GM21576 (cell line): ENCODE measurements around the gene AFAP1L2.

ENCODE experiments used
- ATAC-seq: cut with Tn5 transposase; IDR thresholded peaks from one replicate; pipeline ENCODE4 v1.9.1; 2021; ENCODE audit warnings: mild to moderate bottlenecking, moderate library complexity; ENCODE audit not compliant: unreplicated experiment

Gene AFAP1L2

GRCh38 chr10:114412907-114413797 is 8.8 kb upstream of the AFAP1L2 start:
- ATAC-seq = no peak

GRCh38 chr10:114408968-114409444 is 4.7 kb upstream of the AFAP1L2 start:
- ATAC-seq = no peak

- peak; percentile 49 for ATAC-seq
Measured at GRCh38 chr10:114408112-114408967, 4.0 kb upstream of the AFAP1L2 start.

DNA sequence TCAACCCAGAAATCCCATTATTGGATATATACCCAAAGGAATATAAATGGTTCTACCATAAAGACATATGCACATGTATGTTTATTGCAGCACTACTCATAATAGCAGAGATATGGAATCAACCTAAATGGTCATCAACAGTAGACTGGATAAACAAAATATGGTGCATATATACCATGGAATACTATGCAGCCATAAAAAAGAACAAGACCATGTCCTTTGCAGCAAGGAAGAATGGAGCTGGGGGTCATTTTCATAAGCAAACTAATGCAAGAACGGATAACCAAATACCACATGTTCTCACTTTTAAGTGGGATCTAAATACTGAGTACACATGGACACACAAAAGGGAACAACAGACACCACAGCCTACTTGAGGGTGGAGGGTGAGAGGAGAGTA is 2.2 kb upstream of the AFAP1L2 start:
- no peak for ATAC-seq

GRCh38 chr10:114405011-114405350 is 679 bp upstream of the AFAP1L2 start:
- no peak for ATAC-seq

- ATAC-seq = no peak
Measured at GRCh38 chr10:114403541-114404161, 651 bp downstream of the AFAP1L2 start.

- ATAC-seq = no peak
Measured at GRCh38 chr10:114402871-114403540, 1.3 kb downstream of the AFAP1L2 start.

- ATAC-seq = no peak
Measured at GRCh38 chr10:114402233-114402632, 2.1 kb downstream of the AFAP1L2 start.

DNA sequence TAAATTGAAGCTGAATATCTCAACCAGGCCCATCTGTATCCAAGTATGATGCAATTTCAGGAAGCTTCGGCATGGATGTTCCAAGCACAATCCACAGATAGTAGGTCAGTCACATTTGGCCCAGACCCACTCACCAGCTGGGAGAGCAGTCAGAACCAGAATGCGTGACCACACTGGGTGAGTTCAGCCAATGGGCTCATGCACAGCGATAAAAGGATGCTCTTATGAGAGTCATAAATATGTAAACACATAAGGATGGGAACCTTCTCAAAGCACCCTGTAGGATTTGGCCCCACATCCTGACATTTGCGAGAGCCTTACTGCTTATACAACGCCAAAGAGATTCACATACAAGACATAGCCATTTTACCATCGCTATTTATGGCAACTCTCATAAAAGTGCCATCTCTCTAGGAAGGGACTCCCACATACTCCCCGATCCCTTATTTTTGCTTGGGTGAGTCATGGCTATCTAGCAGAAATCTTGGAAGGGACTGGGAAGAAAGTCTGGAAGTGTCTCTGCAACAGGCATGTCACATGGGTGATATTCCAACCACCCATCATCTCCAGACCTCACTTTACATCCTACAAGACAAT is 3.0 kb downstream of the AFAP1L2 start:
- no peak for ATAC-seq

- ATAC-seq = no peak
Measured at GRCh38 chr10:114400091-114400490, 4.2 kb downstream of the AFAP1L2 start.

DNA sequence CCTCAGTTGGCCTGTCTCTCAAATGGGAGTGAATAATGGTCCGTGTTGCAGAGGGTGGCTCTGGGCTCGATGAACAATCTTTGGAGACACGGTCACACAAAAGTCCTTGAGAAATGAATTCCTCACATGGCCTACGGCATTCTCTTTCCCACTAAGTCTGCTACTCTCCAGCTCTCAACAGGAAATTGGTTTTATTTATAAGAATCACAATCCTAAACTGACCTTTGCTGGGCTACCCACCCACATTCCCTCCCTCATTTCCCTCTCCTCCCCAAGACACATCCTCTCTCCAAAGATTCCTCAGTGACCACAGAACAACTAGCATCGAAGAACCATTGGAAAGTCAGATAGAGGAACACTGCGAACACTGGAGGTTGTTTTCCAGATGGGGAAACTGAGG is 4.7 kb downstream of the AFAP1L2 start:
- no peak for ATAC-seq

DNA sequence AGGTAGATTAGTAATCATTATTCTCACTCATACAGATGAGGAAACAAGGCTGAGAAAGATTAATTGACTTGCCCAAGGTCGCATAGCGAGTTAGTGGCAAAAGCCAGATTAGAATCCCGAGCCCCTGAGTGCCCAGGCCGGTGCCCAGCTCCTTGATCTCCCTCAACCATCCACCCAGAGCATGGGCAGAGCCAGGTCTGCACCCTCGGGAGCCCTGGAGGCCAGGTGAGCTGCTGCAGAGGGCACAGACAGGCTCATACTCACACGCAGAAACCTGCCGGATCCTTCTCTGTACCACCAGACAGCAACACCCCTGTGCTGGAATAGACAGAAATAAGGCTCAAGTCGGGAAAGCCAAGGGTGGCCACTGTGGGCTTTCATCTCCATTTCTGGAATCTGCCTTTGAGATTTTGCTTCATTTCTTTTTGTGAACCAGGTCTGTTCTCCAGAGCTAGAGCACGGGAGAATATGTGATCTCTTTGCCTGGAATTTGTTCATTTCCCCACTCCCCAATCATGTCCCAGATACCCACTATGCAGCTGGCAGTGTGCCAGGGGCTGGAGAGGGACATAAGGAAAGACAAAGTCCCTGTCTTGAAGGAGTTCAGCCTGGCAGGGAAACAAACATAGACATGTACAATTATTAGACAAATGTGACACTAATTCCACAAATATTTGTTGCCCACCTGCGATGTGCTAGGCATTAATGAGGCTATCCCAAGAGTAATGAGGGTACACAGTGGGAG is 5.5 kb downstream of the AFAP1L2 start:
- ATAC-seq = no peak

- ATAC-seq = no peak
Measured at GRCh38 chr10:114397651-114398145, 6.6 kb downstream of the AFAP1L2 start.

DNA sequence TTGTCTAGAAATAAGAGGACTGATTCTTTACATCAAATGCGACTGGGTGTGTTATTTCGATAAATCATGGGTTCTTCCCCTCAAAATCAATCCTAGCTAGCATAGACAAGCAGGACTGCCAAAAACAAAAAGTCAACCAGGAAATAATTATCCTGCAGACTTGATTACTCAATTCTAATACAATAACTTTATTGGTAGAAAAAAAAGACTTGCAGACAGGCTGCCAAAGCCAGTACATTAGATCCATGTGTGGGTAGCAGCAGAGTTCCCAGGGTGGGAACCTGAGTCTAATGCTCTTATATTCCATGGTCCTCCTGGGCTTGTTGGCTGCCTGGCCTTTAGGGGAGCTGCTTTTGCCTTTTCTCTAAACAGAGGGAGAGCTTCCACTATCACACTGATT is 7.8 kb downstream of the AFAP1L2 start:
- ATAC-seq = no peak

DNA sequence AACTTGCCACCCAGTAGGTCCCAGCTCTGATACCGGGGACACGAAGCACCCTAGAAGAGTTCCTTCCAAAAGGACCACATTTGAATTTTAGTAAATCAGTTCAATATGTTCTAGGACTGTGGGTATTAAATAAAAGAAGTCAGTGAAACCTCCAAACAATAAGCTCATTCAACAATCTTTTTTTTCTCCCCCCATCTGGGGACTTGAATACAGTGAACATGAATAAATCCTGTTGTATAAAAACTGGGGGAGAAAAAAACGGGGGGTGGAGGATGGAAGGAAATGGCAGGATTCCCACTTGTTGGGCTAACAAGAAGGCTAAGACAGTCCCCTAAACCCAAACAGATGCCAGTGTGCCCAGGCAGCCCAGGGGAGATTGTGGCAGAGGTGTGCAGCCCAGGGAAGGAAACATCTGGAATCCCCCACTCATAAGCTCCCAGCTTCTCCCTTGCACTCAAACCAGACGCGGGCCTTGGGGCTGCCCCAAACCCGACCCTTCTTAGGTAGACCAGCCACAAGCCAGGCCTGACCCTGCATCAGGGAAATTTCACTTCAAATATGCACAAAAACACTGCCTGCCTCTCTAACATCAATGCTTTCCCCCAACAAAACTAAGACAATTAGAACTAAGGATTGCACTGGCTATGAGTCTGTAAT is 8.8 kb downstream of the AFAP1L2 start:
- ATAC-seq = no peak

DNA sequence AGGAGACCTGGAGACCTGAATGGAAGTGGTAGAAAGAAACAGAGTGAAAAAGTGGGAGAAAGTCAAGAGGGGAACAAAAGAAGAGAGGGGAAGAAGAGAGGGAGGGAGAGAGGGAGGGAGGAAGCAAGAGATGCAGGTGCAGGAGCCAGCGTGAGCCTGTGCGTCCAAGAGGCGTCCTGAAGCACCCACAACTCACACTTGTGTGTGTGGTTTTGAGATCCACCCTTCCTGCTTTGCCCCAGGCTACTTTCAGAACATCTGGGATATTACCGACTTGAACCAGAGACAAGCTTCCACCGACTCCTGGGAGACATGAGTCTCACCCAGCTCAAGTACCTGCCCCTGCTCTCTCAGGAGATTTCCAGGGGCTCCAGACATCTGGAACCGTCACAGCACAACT is 9.8 kb downstream of the AFAP1L2 start:
- ATAC-seq = no peak

DNA sequence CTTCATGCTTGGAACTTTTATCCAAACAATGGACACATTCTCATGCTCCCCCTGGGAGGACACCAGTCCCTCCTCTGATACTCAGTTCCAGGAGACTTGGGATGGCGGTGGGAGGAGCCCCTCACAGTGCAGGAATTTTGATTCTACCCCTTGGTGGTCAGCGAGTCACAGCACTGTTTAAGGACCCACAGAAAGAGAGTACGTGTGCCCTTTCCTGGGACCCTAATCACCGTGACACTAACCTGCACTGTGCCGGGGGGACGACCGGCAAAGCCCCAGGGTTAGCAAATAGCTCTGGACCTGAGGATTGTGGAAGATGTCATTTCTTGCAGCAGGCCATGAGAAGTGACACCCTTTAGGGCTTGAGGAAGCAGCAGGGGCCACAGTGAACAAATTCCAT is 10.4 kb downstream of the AFAP1L2 start:
- ATAC-seq = no peak

- ATAC-seq = no peak
Measured at GRCh38 chr10:114393482-114393881, 10.8 kb downstream of the AFAP1L2 start.
